Renal cortical epithelial cell (primary cell): ENCODE results near the gene ADSL. TPM values are rescaled to one million over a fixed set of nuclear protein-coding genes. Genes with fewer than 3 reads are reported as not detected.

ENCODE experiments used
- total RNA-seq: library from RNA; depleted of rRNA; stranded (reverse); fragments of >200 nt; gene quantifications from 2 replicates; pipeline ENCODE4 v1.2.3, GENCODE V29; 2014

The ADSL gene
- total RNA-seq, 1 donor from 2014 or later: 117 TPM

Other genes starting within 250 kb of the ADSL start
- 6.4 and 52.5 TPM in 2 replicates for gene TNRC6B, start 168.6 kb upstream of the ADSL start, total RNA-seq
- gene SGSM3, start 24.1 kb downstream of the ADSL start, total RNA-seq: 28.5 and 42.4 TPM in 2 replicates